VCaP (cell line): ENCODE data around the gene CFAP251.
"Not testable (repeated sequence)": the region's sequence is repeated elsewhere in the genome, so short reads cannot be mapped to it uniquely, and the experiment has no call there.

Source experiments
- H3K27ac ChIP-seq: fragments of 450-650 bp; 2 replicates; pipeline ENCODE4 v1.5.1; 2017
- CTCF ChIP-seq: fragments of 450-650 bp; conservative IDR thresholded peaks from 2 replicates; pipeline ENCODE4 v1.5.1; 2017; ENCODE audit warnings: mild to moderate bottlenecking, moderate library complexity

The CFAP251 gene

GRCh38 chr12:121915841-121916321 lies 2.5 kb upstream of the CFAP251 start:
- H3K27ac ChIP-seq: no peak overlapping the region
- no peak for TF ChIP-seq CTCF

GRCh38 chr12:121916719-121917118 lies 1.7 kb upstream of the CFAP251 start:
- peak overlapping the region; percentile 85 for H3K27ac ChIP-seq
- TF ChIP-seq CTCF: peak; percentile 55

DNA sequence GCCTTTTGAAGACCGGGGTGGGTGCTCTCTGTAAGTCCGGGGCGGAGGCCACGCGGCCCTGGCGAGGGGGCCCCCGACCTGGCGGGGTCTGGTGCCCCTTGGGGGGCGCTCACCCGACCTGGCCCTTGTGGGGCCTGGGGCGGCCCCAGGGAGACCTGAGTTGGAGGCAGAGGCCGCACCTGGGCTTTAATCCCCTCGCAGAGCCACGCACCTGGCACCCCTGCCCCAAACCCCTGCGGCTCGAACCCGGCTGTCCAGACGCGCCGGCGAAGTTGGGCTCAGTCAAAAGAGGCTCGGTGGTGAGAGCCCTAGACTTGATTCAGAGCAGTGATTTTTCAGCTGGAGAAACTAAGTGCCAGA lies 267 bp downstream of the CFAP251 start:
- peak overlapping the region; percentile 85 for H3K27ac ChIP-seq
- TF ChIP-seq CTCF: no peak

GRCh38 chr12:121921066-121921465 lies 2.7 kb downstream of the CFAP251 start:
- no peak for TF ChIP-seq CTCF
- no peak overlapping the region for H3K27ac ChIP-seq

- no peak overlapping the region for H3K27ac ChIP-seq
- no peak for TF ChIP-seq CTCF
Observed at GRCh38 chr12:121925358-121925695, 6.9 kb downstream of the CFAP251 start.

- no peak for TF ChIP-seq CTCF
- H3K27ac ChIP-seq: no peak overlapping the region
Observed at GRCh38 chr12:121926874-121927706, 8.7 kb downstream of the CFAP251 start.

DNA sequence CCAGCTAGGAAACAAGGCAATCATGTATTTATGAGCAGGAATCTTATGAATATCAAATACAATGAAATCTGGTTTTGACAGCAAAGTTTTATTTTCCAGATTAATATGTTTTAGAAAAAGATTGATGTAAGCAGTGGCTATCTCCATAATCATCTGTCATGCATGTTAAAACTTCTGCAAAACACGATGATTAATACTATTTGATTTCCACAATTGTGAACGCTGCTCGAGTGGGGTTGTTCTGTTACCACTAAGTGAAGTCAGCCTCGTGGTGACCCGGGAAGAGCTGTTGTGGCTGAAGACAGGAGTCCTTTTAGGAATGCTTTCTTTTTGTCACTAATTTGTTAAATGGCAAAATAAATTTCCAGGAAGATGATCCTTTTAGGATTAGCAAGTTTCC lies 9.4 kb downstream of the CFAP251 start:
- no peak overlapping the region for H3K27ac ChIP-seq
- TF ChIP-seq CTCF: no peak

DNA sequence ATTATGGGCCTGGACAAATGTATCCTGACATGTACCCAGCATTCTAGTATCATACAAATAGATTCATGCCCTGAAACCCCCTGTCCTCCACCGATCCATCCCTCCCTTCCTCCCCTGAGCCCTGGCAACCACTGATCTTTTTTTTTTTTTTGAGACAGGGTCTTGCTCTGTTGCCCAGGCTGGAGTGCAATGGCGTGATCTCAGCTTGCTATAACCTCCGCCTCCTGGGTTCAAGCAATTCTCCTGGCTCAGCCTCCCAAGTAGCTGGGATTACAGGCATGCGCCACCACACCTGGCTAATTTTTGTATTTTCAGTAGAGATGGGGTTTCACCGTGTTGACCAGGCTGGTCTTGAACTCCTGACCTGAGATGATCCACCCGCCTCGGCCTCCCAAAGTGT lies 11.2 kb downstream of the CFAP251 start:
- H3K27ac ChIP-seq: not testable (repeated sequence)
